Measurements from ENCODE around the gene UCK2.

DNA sequence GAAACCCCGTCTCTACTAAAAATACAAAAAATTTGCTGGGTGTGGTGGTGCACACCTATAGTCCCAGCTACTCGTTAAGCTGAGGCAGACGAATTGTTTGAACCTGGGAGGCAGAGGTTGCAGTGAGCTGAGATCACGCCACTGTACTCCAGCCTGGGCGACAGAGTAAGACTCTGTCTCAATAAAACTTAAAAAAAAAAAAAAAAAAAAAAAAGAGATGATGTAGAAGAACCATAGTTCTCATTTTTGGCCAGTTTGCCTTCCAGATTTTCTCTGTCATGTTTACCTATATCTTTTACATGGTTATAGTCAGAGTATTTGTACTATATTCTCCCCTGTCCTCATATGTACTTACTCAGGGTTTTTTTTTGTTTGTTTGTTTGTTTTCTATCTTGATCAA is 53.6 kb downstream of the UCK2 start:
- TF ChIP-seq, protein P1, sequence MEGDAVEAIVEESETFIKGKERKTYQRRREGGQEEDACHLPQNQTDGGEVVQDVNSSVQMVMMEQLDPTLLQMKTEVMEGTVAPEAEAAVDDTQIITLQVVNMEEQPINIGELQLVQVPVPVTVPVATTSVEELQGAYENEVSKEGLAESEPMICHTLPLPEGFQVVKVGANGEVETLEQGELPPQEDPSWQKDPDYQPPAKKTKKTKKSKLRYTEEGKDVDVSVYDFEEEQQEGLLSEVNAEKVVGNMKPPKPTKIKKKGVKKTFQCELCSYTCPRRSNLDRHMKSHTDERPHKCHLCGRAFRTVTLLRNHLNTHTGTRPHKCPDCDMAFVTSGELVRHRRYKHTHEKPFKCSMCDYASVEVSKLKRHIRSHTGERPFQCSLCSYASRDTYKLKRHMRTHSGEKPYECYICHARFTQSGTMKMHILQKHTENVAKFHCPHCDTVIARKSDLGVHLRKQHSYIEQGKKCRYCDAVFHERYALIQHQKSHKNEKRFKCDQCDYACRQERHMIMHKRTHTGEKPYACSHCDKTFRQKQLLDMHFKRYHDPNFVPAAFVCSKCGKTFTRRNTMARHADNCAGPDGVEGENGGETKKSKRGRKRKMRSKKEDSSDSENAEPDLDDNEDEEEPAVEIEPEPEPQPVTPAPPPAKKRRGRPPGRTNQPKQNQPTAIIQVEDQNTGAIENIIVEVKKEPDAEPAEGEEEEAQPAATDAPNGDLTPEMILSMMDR (IDR thresholded peaks at IDR 0.05 in 2 of 3, conservative IDR thresholded peaks at IDR 0.05 in 1 of 3; ENCODE audit: borderline replicate concordance in 1 of 3, insufficient read depth in 1 of 3, low read depth in 2 of 3, low read length in 2 of 3), result no peak
- no peak for TF ChIP-seq POLR2AphosphoS5 (IDR thresholded peaks at IDR 0.05; ENCODE audit: low read depth, low read length)

All from HCT116 (cell line).